Spleen (tissue), 7 donors: ENCODE data around the gene ADM2.

ENCODE experiments used
- POLR2A ChIP-seq, 3 donors: fragments of 450-650 bp; IDR thresholded peaks; one replicate each; pipeline ENCODE4 v1.5.1; 2017; ENCODE audit warnings: antibody characterized with exemption in 3 of 3, mild to moderate bottlenecking in 1 of 3
- POLR2AphosphoS5 ChIP-seq, 3 donors: sonication (generic); formaldehyde crosslinking; IDR thresholded peaks; one replicate each; pipeline ENCODE4 v1.5.1; 2017; ENCODE audit warnings: antibody characterized with exemption in 3 of 3
- TF ChIP-seq, protein P1 (sequence below), 11 experiments: fragments of 200-600 bp in 7 of 11; fragments of 450-650 bp in 4 of 11; sonication (generic) in 4 of 11; IDR thresholded peaks in 8 of 11; conservative IDR thresholded peaks in 3 of 11; 1 replicate in 7 of 11; 2 replicates in 4 of 11; pipeline versions ENCODE4 v1.4.0 to v1.8.0; 2016 to 2021; ENCODE audit warnings: antibody characterized with exemption in 11 of 11, inconsistent platforms in 4 of 11, mild to moderate bottlenecking in 1 of 11
- donor health status: DM: no; HTN: no; CAD: no; lungs with moderate emphysema.
- donor health status: DM: no; HTN: no; CAD: no.
- donor health status: DM: no; HTN: no; CAD: no.

GRCh38 chr22:50483977-50484853 lies 2.9 kb downstream of the ADM2 start:
- TF ChIP-seq, protein P1, sequence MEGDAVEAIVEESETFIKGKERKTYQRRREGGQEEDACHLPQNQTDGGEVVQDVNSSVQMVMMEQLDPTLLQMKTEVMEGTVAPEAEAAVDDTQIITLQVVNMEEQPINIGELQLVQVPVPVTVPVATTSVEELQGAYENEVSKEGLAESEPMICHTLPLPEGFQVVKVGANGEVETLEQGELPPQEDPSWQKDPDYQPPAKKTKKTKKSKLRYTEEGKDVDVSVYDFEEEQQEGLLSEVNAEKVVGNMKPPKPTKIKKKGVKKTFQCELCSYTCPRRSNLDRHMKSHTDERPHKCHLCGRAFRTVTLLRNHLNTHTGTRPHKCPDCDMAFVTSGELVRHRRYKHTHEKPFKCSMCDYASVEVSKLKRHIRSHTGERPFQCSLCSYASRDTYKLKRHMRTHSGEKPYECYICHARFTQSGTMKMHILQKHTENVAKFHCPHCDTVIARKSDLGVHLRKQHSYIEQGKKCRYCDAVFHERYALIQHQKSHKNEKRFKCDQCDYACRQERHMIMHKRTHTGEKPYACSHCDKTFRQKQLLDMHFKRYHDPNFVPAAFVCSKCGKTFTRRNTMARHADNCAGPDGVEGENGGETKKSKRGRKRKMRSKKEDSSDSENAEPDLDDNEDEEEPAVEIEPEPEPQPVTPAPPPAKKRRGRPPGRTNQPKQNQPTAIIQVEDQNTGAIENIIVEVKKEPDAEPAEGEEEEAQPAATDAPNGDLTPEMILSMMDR (IDR thresholded peaks at IDR 0.05 in 8 of 11, conservative IDR thresholded peaks at IDR 0.05 in 3 of 11) = no peak
- TF ChIP-seq POLR2A (IDR thresholded peaks at IDR 0.05) (no peak), POLR2AphosphoS5 (IDR thresholded peaks at IDR 0.05) (no peak)
